ENCODE results near the gene CUBN.

Gene CUBN

GRCh38 chr10:16919121-16919982 is 210.3 kb downstream of the CUBN start:
- no peak for DNase-seq (ENCODE audit: low read depth in 3 of 3)

GRCh38 chr10:16916496-16916895 is 213.1 kb downstream of the CUBN start:
- no peak for DNase-seq (ENCODE audit: low read depth in 3 of 3)

- DNase-seq (ENCODE audit: low read depth in 3 of 3): no peak
Measured at GRCh38 chr10:16915300-16915699, 214.3 kb downstream of the CUBN start.

- DNase-seq (ENCODE audit: low read depth in 3 of 3): no peak
Measured at GRCh38 chr10:16913266-16913665, 216.3 kb downstream of the CUBN start.

GRCh38 chr10:16910793-16911164 is 218.8 kb downstream of the CUBN start:
- no peak for DNase-seq (ENCODE audit: low read depth in 3 of 3)

- DNase-seq (ENCODE audit: low read depth in 3 of 3): no peak
Measured at GRCh38 chr10:16909961-16910792, 219.4 kb downstream of the CUBN start.

GRCh38 chr10:16909271-16909767 is 220.3 kb downstream of the CUBN start:
- DNase-seq (ENCODE audit: low read depth in 3 of 3): no peak

- no peak for DNase-seq (ENCODE audit: low read depth in 3 of 3)
Measured at GRCh38 chr10:16907687-16908086, 221.9 kb downstream of the CUBN start.

- DNase-seq (ENCODE audit: low read depth in 3 of 3): no peak
Measured at GRCh38 chr10:16905320-16905719, 224.3 kb downstream of the CUBN start.

- no peak for DNase-seq (ENCODE audit: low read depth in 3 of 3)
Measured at GRCh38 chr10:16904639-16905061, 225.0 kb downstream of the CUBN start.

GRCh38 chr10:16904049-16904448 is 225.6 kb downstream of the CUBN start:
- no peak for DNase-seq (ENCODE audit: low read depth in 3 of 3)

GRCh38 chr10:16902606-16903005 is 227.0 kb downstream of the CUBN start:
- DNase-seq (ENCODE audit: low read depth in 3 of 3): no peak

- DNase-seq (ENCODE audit: low read depth in 3 of 3): no peak
Measured at GRCh38 chr10:16901106-16901505, 228.5 kb downstream of the CUBN start.

GRCh38 chr10:16896993-16897392 is 232.6 kb downstream of the CUBN start:
- DNase-seq (ENCODE audit: low read depth in 3 of 3): no peak

- DNase-seq (ENCODE audit: low read depth in 3 of 3): no peak
Measured at GRCh38 chr10:16894821-16895220, 234.8 kb downstream of the CUBN start.

- no peak for DNase-seq (ENCODE audit: low read depth in 3 of 3)
Measured at GRCh38 chr10:16893664-16894063, 235.9 kb downstream of the CUBN start.

- DNase-seq (ENCODE audit: low read depth in 3 of 3): peak; percentile 15 to 27 (median 22)
Measured at GRCh38 chr10:16891375-16892313, 238.0 kb downstream of the CUBN start.

- no peak for DNase-seq (ENCODE audit: low read depth in 3 of 3)
Measured at GRCh38 chr10:16890691-16891090, 238.9 kb downstream of the CUBN start.

- no peak for DNase-seq (ENCODE audit: low read depth in 3 of 3)
Measured at GRCh38 chr10:16887565-16887964, 242.0 kb downstream of the CUBN start.

GRCh38 chr10:16886031-16886430 is 243.6 kb downstream of the CUBN start:
- DNase-seq (ENCODE audit: low read depth in 3 of 3): no peak

GRCh38 chr10:16884497-16884896 is 245.1 kb downstream of the CUBN start:
- DNase-seq (ENCODE audit: low read depth in 3 of 3): no peak

GRCh38 chr10:16883084-16883483 is 246.5 kb downstream of the CUBN start:
- no peak for DNase-seq (ENCODE audit: low read depth in 3 of 3)

Measured in stimulated activated CD4-positive, alpha-beta T cell treated with anti-CD3 and anti-CD28 coated beads, TNF-alpha, amount 100 ng/mL, for 48 hours (primary cell).